Astrocyte of the cerebellum (primary cell): ENCODE measurements around the gene OAS2.

Experiments
- DNase-seq: peaks from one replicate; pipeline ENCODE4 v3.0.0-alpha.2; 2011; ENCODE audit warnings: low read depth
- H3K4me3 ChIP-seq: 2 replicates; pipeline ENCODE4 v1.5.1; 2011; ENCODE audit warnings: mild to moderate bottlenecking, low read depth, low read length, moderate library complexity
- CTCF ChIP-seq: IDR thresholded peaks from 2 replicates; pipeline ENCODE4 v1.5.1; 2012; ENCODE audit warnings: low read length, low read depth, moderate library complexity, mild to moderate bottlenecking; ENCODE audit errors: missing control alignments
- in situ Hi-C: cut with HindIII; loops from 2 replicates; pipeline ENCODE4 v1.10.0; 2017; ENCODE audit warnings: low sequenced_read_pairs

Gene OAS2

GRCh38 chr12:113005762-113006161, 27.4 kb downstream of the OAS2 start:
- DNase-seq = no peak
- peak; percentile 34 for TF ChIP-seq CTCF
- no peak overlapping the region for H3K4me3 ChIP-seq
- in situ Hi-C loops = no loop called here

GRCh38 chr12:113006206-113006605, 27.9 kb downstream of the OAS2 start:
- no peak for DNase-seq
- in situ Hi-C loops = no loop called here
- no peak for TF ChIP-seq CTCF
- H3K4me3 ChIP-seq = no peak overlapping the region

- TF ChIP-seq CTCF = no peak
- in situ Hi-C loops = no loop called here
- no peak for DNase-seq
- H3K4me3 ChIP-seq = no peak overlapping the region
Observed at GRCh38 chr12:113006641-113007040, 28.3 kb downstream of the OAS2 start.

GRCh38 chr12:113007166-113007565, 28.8 kb downstream of the OAS2 start:
- in situ Hi-C loops = no loop called here
- no peak overlapping the region for H3K4me3 ChIP-seq
- DNase-seq = peak; percentile 79
- no peak for TF ChIP-seq CTCF

GRCh38 chr12:113010701-113011100, 32.4 kb downstream of the OAS2 start:
- TF ChIP-seq CTCF = no peak
- DNase-seq = no peak
- H3K4me3 ChIP-seq = no peak overlapping the region
- in situ Hi-C loops = no loop called here

- DNase-seq = no peak
- H3K4me3 ChIP-seq = no peak overlapping the region
- in situ Hi-C loops = no loop called here
- no peak for TF ChIP-seq CTCF
Observed at GRCh38 chr12:113014565-113014964, 36.2 kb downstream of the OAS2 start.

GRCh38 chr12:113016796-113017195, 38.5 kb downstream of the OAS2 start:
- DNase-seq = no peak
- no peak for TF ChIP-seq CTCF
- in situ Hi-C loops = no loop called here
- H3K4me3 ChIP-seq = no peak overlapping the region
